Islet precursor cell (in vitro differentiated cells): ENCODE results near the gene ZNF506.
"Not testable (repeated sequence)": the region's sequence is repeated elsewhere in the genome, so short reads cannot be mapped to it uniquely, and the experiment has no call there.

Experiments
- DNase-seq: peaks from one replicate; pipeline ENCODE4 v3.0.0-alpha.2; 2018

The ZNF506 gene

DNA sequence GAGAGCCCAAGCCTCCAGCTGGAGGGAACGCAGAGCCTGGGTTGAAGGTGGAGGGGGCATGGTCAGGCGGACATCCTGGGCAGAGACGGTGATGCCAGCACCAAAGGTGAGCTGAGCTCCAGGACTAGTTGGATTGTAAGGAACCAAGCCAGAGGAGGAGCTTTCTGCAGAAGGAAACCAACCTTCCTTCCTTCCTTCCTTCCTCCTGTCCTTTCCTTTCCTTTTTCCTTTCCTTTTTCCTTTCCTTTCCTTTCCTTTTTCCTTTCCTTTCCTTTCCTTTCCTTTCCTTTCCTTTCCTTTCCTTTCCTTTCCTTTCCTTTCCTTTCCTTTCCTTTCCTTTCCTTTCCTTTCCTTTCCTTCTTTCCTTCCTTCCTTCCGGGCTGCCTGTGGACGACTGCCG, 77.6 kb downstream of the ZNF506 start:
- DNase-seq = not testable (repeated sequence)

DNA sequence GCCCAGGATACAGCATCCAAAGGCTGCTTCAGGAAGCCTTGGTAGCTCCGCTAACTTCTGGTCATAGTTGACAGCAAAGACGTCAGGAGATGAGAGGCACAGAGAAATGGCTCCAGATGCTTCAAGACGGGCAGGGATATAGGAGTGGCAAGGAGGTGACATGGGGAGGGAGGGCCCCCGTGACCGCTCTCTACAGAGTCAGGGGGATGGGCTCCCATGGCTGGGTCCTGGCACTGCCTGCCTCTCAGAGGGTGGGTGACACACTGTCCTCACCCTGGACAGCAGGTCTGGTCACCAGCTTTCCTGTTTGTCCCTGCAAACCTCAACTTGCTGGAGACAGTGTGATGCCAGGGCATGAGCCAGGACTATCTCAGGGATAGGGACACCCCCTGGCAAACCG, 78.4 kb downstream of the ZNF506 start:
- no peak for DNase-seq

DNA sequence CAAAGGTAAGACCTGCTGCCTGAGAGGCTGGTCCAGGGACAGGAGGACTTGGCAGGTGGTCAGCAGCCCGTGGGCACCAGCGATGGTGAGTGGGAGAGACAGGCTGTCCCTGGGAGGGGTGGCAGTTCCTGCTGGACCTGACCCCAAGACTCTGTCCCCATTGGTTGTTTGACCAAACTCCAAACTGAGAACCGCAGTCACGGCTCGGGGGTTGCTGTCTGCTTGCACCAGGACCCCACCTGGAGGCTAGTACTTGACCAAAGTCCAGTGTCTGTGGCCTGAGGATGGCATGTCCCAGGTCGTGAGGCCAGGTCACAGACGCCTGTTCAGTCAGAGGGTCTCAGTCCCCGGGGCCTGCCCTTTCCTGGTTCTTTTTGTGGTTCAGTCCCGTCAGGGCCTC, 78.8 kb downstream of the ZNF506 start:
- no peak for DNase-seq
